Measurements from ENCODE around the gene SLC1A2. TPM values are rescaled to one million over a fixed set of nuclear protein-coding genes. Genes with fewer than 3 reads are reported as not detected.

SLC1A2 gene
- total and polyA plus RNA-seq, 2 of the 4 experiments (the other 2 are of a cell fraction) = 0.15 to 0.54 TPM

DNA sequence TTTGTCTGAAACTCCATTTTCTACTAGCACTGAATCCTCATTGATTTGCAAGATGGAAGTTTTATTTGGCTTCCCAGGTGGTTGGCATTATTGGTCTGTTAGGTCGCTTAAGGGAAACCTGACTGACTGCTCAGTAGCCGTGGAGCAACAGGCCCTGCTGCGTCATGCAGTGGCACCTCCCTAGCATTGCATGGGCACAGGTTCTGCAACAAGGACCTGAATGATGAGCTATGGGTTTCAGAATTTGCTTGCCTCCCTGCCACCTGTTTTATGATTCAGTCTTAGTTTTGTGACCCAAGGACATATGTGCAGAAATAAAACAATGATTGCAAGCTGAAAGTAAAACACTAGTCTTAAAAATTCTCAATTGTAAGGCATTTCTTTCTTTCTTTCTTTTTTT, 128.5 kb downstream of the SLC1A2 start:
- dilution Hi-C loops (cut with HindIII; ENCODE audit: low sequenced_read_pairs, unreplicated experiment) (no loop called here), in situ Hi-C loops (cut with MboI; ENCODE audit: low sequenced_read_pairs) (no loop called here), intact Hi-C loops (cut with micrococcal nuclease) (no loop called here)
- Histone ChIP-seq H2BK20ac (ENCODE audit: low read depth, low read length) (peak overlapping the region; percentile 8; the same call in 1 of the 2 replicates), H2BK15ac (ENCODE audit: low read depth, low read length) (peak overlapping the region; percentile 57; the same call in 2 of the 3 replicates), H3K14ac (replicated peaks; ENCODE audit: low read depth, low read length) (peak overlapping the region; percentile 4; the same call in 1 of the 2 replicates), H3K56ac (ENCODE audit: extremely low read depth, insufficient read depth, low read length) (no peak overlapping the region), H4K91ac (ENCODE audit: insufficient read depth, low read depth, low read length) (peak overlapping the region; percentile 43; the same call in 1 of the 2 replicates), H3K27ac (ENCODE audit: insufficient read depth, low read length) (no peak overlapping the region), H3K4me2 (ENCODE audit: low read depth, low read length) (no peak overlapping the region), H2BK120ac (ENCODE audit: low read depth, low read length) (peak overlapping the region; percentile 74), H4K5ac (ENCODE audit: low read depth, low read length) (no peak overlapping the region), H3K4me1 (ENCODE audit: control insufficient read depth, insufficient read depth, low read length) (peaks cover 11% of the 10 kb centered on the region), H2AFZ (replicated peaks; ENCODE audit: low read length, poor library complexity) (no peak overlapping the region), H3K23ac (ENCODE audit: low read depth, low read length) (no peak overlapping the region), H3K27me3 (ENCODE audit: control insufficient read depth, insufficient read depth, low read length) (no peaks in the 10 kb centered on the region), H2AK5ac (ENCODE audit: low read depth, low read length) (peak overlapping the region; percentile 96), H2AK9ac (replicated peaks; ENCODE audit: low read depth, low read length, poor library complexity) (no peak overlapping the region), H3K9me1 (ENCODE audit: insufficient read depth, low read length) (peaks cover 8% of the 10 kb centered on the region; the same call in 1 of the 2 replicates), H4K8ac (ENCODE audit: low read depth in 2 of 2, low read length in 2 of 2) (0 out of 4 replicates have a peak overlapping the region, but pooled peaks of 1 of the 2 experiments have one; percentile 30), H3K9me3 (ENCODE audit: control insufficient read depth, insufficient read depth, low read length) (no peaks in the 10 kb centered on the region), H2BK5ac (ENCODE audit: low read depth, low read length, poor library complexity, severe bottlenecking) (peak overlapping the region; percentile 30), H3K79me1 (ENCODE audit: low read depth in 1 of 2, low read length in 2 of 2) (no peaks in the 10 kb centered on the region; a peak in 1 of 4 replicates), H4K20me1 (ENCODE audit: insufficient read depth, low read length) (no peaks in the 10 kb centered on the region), H3K36me3 (ENCODE audit: control insufficient read depth, insufficient read depth, low read length) (no peaks in the 10 kb centered on the region), H3K4me3 (ENCODE audit: insufficient read depth, low read depth, low read length) (no peak overlapping the region), H3K18ac (ENCODE audit: low read depth, low read length) (peak overlapping the region; percentile 71; the same call in 1 of the 2 replicates), H3K9ac (ENCODE audit: low read depth, low read length) (no peak overlapping the region), H3K4ac (ENCODE audit: low read depth, low read length) (peak overlapping the region; percentile 20)
- no peak for ATAC-seq (ENCODE audit: low read depth)
- CTCF ChIA-PET = interaction anchor here (1.2 kb wide), 1 partner anchor 15 kb away, joined by 4 read pairs; no protein-coding TSS in a partner anchor
- no peak for TF ChIP-seq MXI1 (IDR thresholded peaks at IDR 0.05; ENCODE audit: borderline replicate concordance, low read depth, low read length)
- no peak for TF ChIP-seq RAD21 (IDR thresholded peaks at IDR 0.05; ENCODE audit: low read length)
- TF ChIP-seq SMC3 (IDR thresholded peaks at IDR 0.05; ENCODE audit: low read depth, low read length) = no peak
- TF ChIP-seq FOS (IDR thresholded peaks at IDR 0.05; ENCODE audit: low read depth, low read length) = no peak
- TF ChIP-seq, protein P1, sequence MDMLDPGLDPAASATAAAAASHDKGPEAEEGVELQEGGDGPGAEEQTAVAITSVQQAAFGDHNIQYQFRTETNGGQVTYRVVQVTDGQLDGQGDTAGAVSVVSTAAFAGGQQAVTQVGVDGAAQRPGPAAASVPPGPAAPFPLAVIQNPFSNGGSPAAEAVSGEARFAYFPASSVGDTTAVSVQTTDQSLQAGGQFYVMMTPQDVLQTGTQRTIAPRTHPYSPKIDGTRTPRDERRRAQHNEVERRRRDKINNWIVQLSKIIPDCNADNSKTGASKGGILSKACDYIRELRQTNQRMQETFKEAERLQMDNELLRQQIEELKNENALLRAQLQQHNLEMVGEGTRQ (IDR thresholded peaks at IDR 0.05; ENCODE audit: low read depth, low read length) = no peak
- no peak for TF ChIP-seq BHLHE40 (IDR thresholded peaks at IDR 0.05; ENCODE audit: low read depth, low read length)
- TF ChIP-seq, protein P2, sequence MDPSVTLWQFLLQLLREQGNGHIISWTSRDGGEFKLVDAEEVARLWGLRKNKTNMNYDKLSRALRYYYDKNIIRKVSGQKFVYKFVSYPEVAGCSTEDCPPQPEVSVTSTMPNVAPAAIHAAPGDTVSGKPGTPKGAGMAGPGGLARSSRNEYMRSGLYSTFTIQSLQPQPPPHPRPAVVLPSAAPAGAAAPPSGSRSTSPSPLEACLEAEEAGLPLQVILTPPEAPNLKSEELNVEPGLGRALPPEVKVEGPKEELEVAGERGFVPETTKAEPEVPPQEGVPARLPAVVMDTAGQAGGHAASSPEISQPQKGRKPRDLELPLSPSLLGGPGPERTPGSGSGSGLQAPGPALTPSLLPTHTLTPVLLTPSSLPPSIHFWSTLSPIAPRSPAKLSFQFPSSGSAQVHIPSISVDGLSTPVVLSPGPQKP (IDR thresholded peaks at IDR 0.05; ENCODE audit: borderline replicate concordance, low read depth, low read length) = no peak
- no peak for TF ChIP-seq MAFK (IDR thresholded peaks at IDR 0.05; ENCODE audit: low read depth, low read length)
- DNase-seq = no peak
- no TSS peak for BruUV-seq (replicated peaks)
- WGBS, 2 experiments (ENCODE audit: extremely low coverage in 2 of 2, insufficient read length in 1 of 2) = no CpG with 5 or more reads among the region's 3 CpGs
- POLR2A ChIA-PET (ENCODE audit: unreplicated experiment) = no interaction called here

All from IMR-90 (cell line).